ENCODE results near the gene XRCC1.

DNA sequence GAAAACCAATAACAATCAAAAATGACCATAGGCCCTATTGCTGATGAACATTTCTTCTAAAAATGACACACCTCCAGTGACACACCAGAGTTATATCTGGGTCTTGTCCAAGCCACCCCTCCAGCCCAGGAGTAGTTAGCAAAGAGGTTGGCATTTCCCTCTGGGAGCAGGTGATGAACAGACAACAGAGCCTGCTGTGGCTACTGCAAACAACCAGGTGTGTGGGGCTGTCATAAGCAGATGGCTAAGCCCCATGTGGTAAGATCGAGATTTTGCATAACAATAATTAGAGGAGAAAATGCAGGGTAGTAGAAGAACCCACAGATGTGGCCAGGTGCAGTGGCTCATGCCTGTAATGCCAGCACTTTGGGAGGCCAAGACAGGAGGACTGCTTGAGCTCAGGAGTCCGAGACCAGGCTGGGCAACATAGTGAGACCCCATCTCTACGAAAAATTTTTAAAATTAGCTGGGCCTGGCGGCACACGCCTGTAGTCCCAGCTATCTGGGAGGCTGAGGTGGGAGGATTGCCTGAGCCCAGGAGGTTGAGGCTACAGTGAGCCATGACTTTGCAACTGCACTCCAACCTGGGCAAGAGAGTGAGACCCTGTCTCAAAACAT is 5.0 kb downstream of the XRCC1 start:
- TF ChIP-seq, protein P1, sequence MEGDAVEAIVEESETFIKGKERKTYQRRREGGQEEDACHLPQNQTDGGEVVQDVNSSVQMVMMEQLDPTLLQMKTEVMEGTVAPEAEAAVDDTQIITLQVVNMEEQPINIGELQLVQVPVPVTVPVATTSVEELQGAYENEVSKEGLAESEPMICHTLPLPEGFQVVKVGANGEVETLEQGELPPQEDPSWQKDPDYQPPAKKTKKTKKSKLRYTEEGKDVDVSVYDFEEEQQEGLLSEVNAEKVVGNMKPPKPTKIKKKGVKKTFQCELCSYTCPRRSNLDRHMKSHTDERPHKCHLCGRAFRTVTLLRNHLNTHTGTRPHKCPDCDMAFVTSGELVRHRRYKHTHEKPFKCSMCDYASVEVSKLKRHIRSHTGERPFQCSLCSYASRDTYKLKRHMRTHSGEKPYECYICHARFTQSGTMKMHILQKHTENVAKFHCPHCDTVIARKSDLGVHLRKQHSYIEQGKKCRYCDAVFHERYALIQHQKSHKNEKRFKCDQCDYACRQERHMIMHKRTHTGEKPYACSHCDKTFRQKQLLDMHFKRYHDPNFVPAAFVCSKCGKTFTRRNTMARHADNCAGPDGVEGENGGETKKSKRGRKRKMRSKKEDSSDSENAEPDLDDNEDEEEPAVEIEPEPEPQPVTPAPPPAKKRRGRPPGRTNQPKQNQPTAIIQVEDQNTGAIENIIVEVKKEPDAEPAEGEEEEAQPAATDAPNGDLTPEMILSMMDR (conservative IDR thresholded peaks at IDR 0.05 in 1 of 2, IDR thresholded peaks at IDR 0.05 in 1 of 2; ENCODE audit: extremely low read depth in 1 of 2, insufficient read depth in 1 of 2, low read depth in 1 of 2, low read length in 2 of 2) = no peak
- TF ChIP-seq EZH2 (IDR thresholded peaks at IDR 0.05; ENCODE audit: borderline replicate concordance, low read length) = no peak
